Activated CD8-positive, alpha-beta T cell treated with anti-CD3 and anti-CD28 coated beads, Interleukin-2, amount 10 ng/mL, durations not matched to agents 7 days and 5 days (primary cell): ENCODE measurements around the gene UQCRHL. TPM values are rescaled to one million over a fixed set of nuclear protein-coding genes. Genes with fewer than 3 reads are reported as not detected.

ENCODE experiments used
- ATAC-seq: fragments of 150-1000 bp; cut with Tn5 transposase; one replicate; pipeline ENCODE4 v1.10.0; 2021; ENCODE audit warnings: moderate library complexity
- CTCF ChIA-PET: fragments of 350-600 bp; sonication (Branson Sonifier 250); formaldehyde crosslinking; loops from one replicate; lab custom pipeline; 2021; ENCODE audit warnings: antibody characterized with exemption; lab: Charles Lee
- POLR2A ChIA-PET: fragments of 350-600 bp; sonication (Branson Sonifier 250); formaldehyde crosslinking; loops from one replicate; lab custom pipeline; 2021; ENCODE audit warnings: antibody characterized with exemption; lab: Charles Lee
- DNase-seq: peaks from one replicate; pipeline ENCODE4 v3.0.0-alpha.2; 2020
- H3K27ac Mint-ChIP-seq: one replicate; pipeline ENCODE4 v1.8.0; 2021; ENCODE audit warnings: mild to moderate bottlenecking, mixed read lengths
- H3K27me3 Mint-ChIP-seq: one replicate; pipeline ENCODE4 v1.8.0; 2021; ENCODE audit warnings: low read depth, mixed read lengths
- H3K36me3 Mint-ChIP-seq: one replicate; pipeline ENCODE4 v1.8.0; 2021; ENCODE audit warnings: low read depth, mixed read lengths
- H3K4me1 Mint-ChIP-seq: one replicate; pipeline ENCODE4 v1.8.0; 2021; ENCODE audit warnings: low read depth, mixed read lengths
- H3K4me3 Mint-ChIP-seq: one replicate; pipeline ENCODE4 v1.8.0; 2021; ENCODE audit warnings: mild to moderate bottlenecking, mixed read lengths
- H3K9me3 Mint-ChIP-seq: one replicate; pipeline ENCODE4 v1.8.0; 2022; ENCODE audit warnings: mixed read lengths; ENCODE audit not compliant: insufficient read depth
- total RNA-seq, 2 experiments: library from RNA; stranded (reverse); gene quantifications; one replicate each; pipeline ENCODE4 v1.2.3, GENCODE V29; 2021

Gene UQCRHL
- total RNA-seq, 2 experiments from 2014 or later: 2.4 to 2.8 TPM

DNA sequence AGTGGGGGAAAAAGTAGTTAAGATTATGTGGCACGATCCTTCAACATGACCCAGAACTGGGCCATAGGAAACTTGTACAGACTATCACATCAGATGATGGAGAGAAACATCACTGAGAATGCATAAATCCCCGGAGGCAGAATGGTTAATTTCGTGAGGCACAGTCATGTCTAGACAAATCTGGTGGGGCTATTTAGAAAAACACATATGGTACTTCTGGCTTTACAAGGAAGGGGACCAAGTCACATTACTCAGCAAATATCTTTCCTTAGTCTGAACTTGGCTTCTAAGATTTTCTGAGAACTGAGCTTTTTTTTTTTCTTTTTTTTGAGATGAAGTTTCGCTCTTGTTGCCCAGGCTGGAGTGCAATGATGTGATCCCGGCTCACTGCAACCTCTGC lies 9.2 kb upstream of the UQCRHL start:
- DNase-seq (no peak), ATAC-seq (no peak)
- CTCF ChIA-PET: interaction anchor here (0.7 to 4.8 kb wide), 8 partner anchors 8 to 114 kb away, joined by 3 to 36 read pairs (median 5); no protein-coding TSS in a partner anchor
- no peaks in the 10 kb centered on the region for H3K9me3 Mint-ChIP-seq
- H3K4me1 Mint-ChIP-seq: peaks cover 13% of the 10 kb centered on the region
- H3K36me3 Mint-ChIP-seq: no peaks in the 10 kb centered on the region
- H3K27me3 Mint-ChIP-seq: no peaks in the 10 kb centered on the region
- H3K27ac Mint-ChIP-seq: peak overlapping the region; percentile 19
- POLR2A ChIA-PET: interaction anchor here (1.9 kb wide), 1 partner anchor 17 kb away, joined by 7 read pairs; no protein-coding TSS in a partner anchor
- H3K4me3 Mint-ChIP-seq: no peak overlapping the region

DNA sequence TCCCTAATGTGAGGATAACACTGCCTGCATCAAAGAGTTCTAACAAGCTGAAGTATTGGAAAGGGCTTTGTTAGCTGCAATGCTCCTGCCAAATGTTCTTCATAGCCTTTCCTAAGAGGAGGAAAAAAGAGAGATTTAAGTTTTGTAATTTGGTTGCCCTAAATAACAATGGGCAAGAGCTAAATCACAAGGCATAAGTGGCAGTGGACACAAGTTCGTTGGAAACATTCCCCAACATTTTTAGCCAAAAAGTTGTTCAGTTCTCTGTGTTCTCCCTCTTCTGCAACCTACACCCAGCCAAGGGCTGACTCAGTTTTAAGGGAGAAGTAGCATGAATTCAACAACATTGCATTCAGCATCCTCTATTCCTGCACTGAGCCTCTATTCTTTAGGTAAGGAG lies 2.6 kb upstream of the UQCRHL start:
- ChIA-PET POLR2A (no interaction called here), CTCF (no interaction called here)
- no peaks in the 10 kb centered on the region for H3K4me1 Mint-ChIP-seq
- H3K4me3 Mint-ChIP-seq: no peak overlapping the region
- ATAC-seq (no peak), DNase-seq (no peak)
- H3K36me3 Mint-ChIP-seq: no peaks in the 10 kb centered on the region
- H3K27ac Mint-ChIP-seq: no peak overlapping the region
- H3K9me3 Mint-ChIP-seq: no peaks in the 10 kb centered on the region
- H3K27me3 Mint-ChIP-seq: no peaks in the 10 kb centered on the region

DNA sequence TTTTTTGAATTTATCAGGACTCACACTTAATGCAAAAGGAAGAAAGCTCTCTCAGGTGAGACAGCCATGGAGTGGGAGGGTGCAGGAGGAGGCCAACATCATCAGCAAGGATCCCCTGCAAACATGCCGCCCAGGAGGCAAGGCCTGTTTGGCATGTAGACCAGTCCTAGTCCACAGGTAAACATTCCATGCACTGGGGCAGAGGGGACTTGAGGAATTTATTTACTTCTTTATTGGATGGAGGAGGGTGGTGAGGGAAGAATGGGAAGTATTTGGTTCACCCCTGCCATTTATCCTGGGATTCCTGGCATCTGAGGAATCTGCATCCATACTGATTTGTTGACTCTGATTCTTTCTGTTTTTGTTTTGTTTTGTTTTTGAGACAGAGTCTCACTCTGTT lies 1.5 kb upstream of the UQCRHL start:
- Mint-ChIP-seq H3K4me1 (no peaks in the 10 kb centered on the region), H3K27ac (no peak overlapping the region), H3K4me3 (no peak overlapping the region), H3K36me3 (no peaks in the 10 kb centered on the region), H3K27me3 (peaks cover 2% of the 10 kb centered on the region), H3K9me3 (no peaks in the 10 kb centered on the region)
- CTCF ChIA-PET: interaction anchor here (1.9 kb wide), 1 partner anchor 17 kb away, joined by 7 read pairs; no protein-coding TSS in a partner anchor
- POLR2A ChIA-PET: no interaction called here
- ATAC-seq (no peak), DNase-seq (no peak)

DNA sequence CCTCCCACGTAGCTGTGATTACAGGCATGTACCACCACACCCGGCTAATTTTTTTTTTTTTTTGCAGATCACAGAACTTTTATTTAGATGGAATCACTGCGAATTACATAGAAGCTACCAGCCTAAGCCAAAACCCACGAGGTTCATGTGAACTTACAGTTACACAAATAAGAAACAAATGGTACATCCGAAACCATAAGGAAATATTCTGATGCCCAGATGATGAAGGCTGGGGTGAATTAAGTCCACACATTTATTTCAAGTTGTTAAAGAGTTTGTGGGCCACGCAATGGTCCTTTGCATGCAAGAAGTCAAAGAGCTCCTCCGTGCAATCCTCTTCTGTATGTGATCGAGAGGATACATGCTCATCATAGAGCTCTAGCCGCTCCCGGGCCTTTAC lies 328 bp downstream of the UQCRHL start:
- CTCF ChIA-PET: interaction anchor here (1.4 kb wide), 1 partner anchor 8 kb away, joined by 6 read pairs; no protein-coding TSS in a partner anchor
- ATAC-seq (no peak), DNase-seq (no peak)
- POLR2A ChIA-PET: no interaction called here
- no peak overlapping the region for H3K27ac Mint-ChIP-seq
- no peak overlapping the region for H3K4me3 Mint-ChIP-seq
- no peaks in the 10 kb centered on the region for H3K36me3 Mint-ChIP-seq
- H3K4me1 Mint-ChIP-seq: no peaks in the 10 kb centered on the region
- H3K27me3 Mint-ChIP-seq: peaks cover 3% of the 10 kb centered on the region
- H3K9me3 Mint-ChIP-seq: no peaks in the 10 kb centered on the region

DNA sequence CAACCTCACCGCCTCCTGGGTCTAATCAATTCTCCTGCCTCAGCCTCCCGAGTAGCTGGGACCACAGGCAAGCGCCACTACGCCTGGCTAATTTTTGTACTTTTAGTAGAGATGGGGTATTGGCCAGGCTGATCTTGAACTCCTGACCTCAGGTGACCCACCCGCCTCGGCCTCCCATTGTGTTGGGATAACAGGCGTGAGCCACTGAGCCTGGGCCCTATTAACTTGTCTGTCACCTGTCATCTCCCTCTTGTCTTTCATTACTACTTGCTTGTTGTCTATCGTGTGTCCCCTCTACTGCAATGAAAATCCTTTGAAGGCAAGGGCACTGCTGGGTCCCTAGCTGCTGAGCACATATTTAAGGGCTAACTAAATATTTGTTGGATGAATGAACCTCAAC lies 3.4 kb downstream of the UQCRHL start:
- CTCF ChIA-PET: interaction anchor here (0.8 to 3.8 kb wide), 13 partner anchors 9 to 250 kb away, joined by 3 to 20 read pairs (median 4); partner anchors contain the start of gene SRARP

DNA sequence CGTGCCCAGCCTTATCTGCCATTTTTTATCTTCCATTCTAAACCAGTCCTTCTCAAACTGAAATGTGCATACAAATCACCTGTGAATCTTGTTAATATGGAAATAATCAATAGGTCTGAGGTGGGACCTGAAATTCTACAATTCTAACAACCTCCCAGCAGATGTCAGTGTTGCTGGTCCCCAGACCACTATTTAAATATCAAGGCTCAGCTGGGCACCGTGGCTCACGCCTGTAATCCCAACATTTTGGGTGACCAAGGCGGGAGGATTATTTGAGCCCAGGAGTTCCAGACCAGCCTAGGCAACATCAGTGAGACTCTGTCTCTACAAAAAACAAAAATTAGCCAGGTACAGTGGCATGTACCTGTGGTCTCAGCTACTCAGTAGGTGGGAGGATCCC lies 4.1 kb downstream of the UQCRHL start:
- H3K36me3 Mint-ChIP-seq: no peaks in the 10 kb centered on the region
- POLR2A ChIA-PET: no interaction called here

More for the DNA sequence above, 3.4 kb downstream of the UQCRHL start:
- DNase-seq: no peak
- peaks cover 10% of the 10 kb centered on the region for H3K27me3 Mint-ChIP-seq
- no peak overlapping the region for H3K27ac Mint-ChIP-seq
- no peaks in the 10 kb centered on the region for H3K36me3 Mint-ChIP-seq
- no peak for ATAC-seq
- no peak overlapping the region for H3K4me3 Mint-ChIP-seq
- no peaks in the 10 kb centered on the region for H3K9me3 Mint-ChIP-seq
- POLR2A ChIA-PET: no interaction called here
- no peaks in the 10 kb centered on the region for H3K4me1 Mint-ChIP-seq

DNA sequence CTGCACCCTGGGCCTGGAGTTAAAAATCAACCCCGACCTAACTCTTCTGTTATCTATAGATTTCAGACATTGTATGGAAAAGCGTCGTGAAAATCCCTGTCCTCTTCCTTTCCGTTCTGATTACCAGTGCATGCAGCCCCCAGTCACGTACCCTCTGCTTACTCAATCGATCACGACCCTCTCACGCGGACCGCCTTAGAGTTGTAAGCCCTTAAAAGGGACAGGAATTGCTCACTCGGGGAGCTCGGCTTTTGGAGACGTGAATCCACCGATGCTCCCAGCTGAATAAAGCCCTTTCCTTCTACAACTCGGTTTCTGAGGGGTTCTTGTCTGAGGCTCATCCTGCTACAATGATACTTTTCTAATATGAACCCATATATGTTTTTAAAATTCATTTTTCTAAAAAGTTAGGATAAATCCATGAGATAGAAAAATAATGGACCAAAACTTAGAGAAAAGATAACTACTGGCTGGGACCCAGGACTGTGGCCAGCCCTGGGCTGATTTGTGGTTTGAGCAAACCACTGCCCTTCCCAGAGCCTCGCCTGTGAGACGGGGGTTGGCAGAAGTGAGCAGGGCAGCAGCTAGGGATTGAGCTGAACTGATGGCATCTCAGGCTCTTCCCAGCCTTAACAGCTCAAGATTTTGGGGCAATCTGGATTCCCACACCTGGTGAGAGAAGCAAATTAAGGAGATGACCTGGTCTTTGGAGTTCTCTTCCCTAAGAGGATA lies 5.0 kb downstream of the UQCRHL start:
- POLR2A ChIA-PET: no interaction called here

More for the DNA sequence above, 4.1 kb downstream of the UQCRHL start:
- peaks cover 10% of the 10 kb centered on the region for H3K27me3 Mint-ChIP-seq
- ATAC-seq (no peak), DNase-seq (peak; percentile 34)
- H3K9me3 Mint-ChIP-seq: no peaks in the 10 kb centered on the region
- no peaks in the 10 kb centered on the region for H3K4me1 Mint-ChIP-seq
- CTCF ChIA-PET: interaction anchor here (0.8 to 3.8 kb wide), 13 partner anchors 9 to 251 kb away, joined by 3 to 20 read pairs (median 4); partner anchors contain the start of gene SRARP
- no peak overlapping the region for H3K27ac Mint-ChIP-seq
- H3K4me3 Mint-ChIP-seq: no peak overlapping the region

DNA sequence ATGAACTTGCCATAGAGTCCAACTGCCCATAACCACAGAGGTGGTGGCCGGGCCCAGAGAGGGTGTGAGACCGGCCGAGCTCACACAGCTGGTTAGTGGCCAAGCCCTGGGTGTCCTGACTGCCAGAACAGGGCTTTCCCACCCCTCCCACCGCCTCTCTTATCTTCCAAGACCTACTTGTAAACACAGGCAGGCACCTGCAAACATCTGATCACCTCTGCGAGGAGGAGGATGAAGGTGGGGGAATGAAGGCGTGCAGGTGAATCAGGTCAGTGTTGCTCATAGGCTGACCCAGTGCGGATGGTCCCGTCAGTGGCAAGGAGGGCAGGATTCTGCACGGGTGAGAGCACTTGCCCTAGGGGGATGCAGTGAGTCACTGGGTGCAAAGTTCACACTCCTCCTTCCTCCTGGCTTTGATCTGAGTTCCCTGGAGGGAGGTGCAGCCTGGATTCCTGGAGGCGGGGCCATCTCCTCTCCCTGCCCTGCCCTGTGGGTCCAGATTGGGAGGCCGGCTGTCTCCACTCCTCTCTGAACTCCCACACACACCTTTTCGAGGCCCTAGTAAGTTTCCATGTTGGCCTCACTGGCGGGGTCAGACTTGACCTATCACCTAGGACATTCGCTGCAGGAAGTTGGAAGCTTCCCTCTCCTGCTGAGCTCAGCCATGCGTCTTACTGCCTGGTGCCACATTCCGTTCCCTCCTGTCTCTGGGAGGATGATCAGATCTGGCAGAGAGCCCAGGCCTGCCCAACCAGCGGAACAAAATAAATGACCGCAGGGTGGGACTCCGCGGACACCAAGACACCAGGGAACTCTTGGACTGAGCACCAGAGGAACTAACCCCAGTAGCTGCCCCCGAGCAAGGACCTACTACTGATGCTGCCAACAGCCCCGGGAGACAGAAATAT lies 7.3 kb downstream of the UQCRHL start:
- DNase-seq (no peak), ATAC-seq (no peak)
- H3K4me1 Mint-ChIP-seq: no peaks in the 10 kb centered on the region
- no peaks in the 10 kb centered on the region for H3K9me3 Mint-ChIP-seq
- ChIA-PET CTCF (interaction anchor here (3.8 kb wide), 1 partner anchor 8 kb away, joined by 20 read pairs; no protein-coding TSS in a partner anchor), POLR2A (no interaction called here)
- no peaks in the 10 kb centered on the region for H3K36me3 Mint-ChIP-seq
- no peak overlapping the region for H3K27ac Mint-ChIP-seq
- H3K4me3 Mint-ChIP-seq: no peak overlapping the region
- peaks cover 10% of the 10 kb centered on the region for H3K27me3 Mint-ChIP-seq

More for the DNA sequence above, 5.0 kb downstream of the UQCRHL start:
- H3K27ac Mint-ChIP-seq: no peak overlapping the region
- H3K9me3 Mint-ChIP-seq: no peaks in the 10 kb centered on the region
- peaks cover 10% of the 10 kb centered on the region for H3K27me3 Mint-ChIP-seq
- CTCF ChIA-PET: interaction anchor here (1.5 to 3.8 kb wide), 3 partner anchors 11 to 207 kb away, joined by 4 to 20 read pairs (median 8); no protein-coding TSS in a partner anchor
- ATAC-seq: no peak
- H3K36me3 Mint-ChIP-seq: no peaks in the 10 kb centered on the region
- DNase-seq: no peak
- H3K4me3 Mint-ChIP-seq: no peak overlapping the region
- H3K4me1 Mint-ChIP-seq: no peaks in the 10 kb centered on the region

DNA sequence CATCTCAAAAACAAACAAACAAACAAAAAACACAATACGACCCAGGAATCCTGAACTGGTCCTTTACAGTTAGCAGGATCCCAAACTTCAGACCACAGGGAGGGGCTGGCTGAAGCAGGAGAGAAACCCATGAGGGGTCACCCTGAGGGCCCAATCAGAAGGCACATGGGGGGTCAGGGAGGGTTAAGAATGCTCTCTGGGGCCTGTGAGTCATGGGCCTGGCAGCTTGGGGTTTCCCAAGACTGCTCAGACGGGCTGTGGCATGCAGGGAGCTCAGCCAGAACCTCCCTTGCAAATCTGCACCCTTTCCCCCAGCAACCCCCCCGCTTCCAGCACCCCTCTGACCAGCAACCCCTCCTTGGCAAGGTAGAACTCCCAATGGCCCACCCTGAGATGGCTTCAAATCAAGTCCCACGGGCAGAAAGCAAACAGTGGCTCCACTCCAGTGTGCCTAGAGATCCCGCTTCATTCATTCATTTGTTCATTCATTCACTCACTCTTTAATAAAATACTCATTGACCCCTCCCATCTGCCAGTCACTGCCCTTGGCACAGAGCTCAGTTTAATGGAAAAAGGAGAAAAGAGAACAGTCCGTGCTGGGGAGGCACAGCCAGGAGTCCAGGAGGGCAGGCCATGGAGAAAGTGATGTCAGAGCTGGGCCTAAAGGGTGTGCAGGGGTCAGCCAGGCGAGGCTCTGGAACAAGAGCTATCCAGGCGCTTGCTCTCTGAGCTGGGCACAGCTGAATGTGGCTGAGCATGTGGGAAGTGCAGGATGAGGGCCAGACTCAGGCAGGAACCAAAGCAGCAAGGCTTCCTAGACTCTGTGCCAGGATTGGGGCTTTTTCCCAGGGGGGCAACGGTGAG lies 8.2 kb downstream of the UQCRHL start:
- no peak for DNase-seq
- CTCF ChIA-PET: no interaction called here
- Mint-ChIP-seq H3K27me3 (peaks cover 10% of the 10 kb centered on the region), H3K9me3 (no peaks in the 10 kb centered on the region), H3K4me3 (no peak overlapping the region), H3K27ac (no peak overlapping the region), H3K4me1 (no peaks in the 10 kb centered on the region), H3K36me3 (no peaks in the 10 kb centered on the region)
- no peak for ATAC-seq
- POLR2A ChIA-PET: no interaction called here

DNA sequence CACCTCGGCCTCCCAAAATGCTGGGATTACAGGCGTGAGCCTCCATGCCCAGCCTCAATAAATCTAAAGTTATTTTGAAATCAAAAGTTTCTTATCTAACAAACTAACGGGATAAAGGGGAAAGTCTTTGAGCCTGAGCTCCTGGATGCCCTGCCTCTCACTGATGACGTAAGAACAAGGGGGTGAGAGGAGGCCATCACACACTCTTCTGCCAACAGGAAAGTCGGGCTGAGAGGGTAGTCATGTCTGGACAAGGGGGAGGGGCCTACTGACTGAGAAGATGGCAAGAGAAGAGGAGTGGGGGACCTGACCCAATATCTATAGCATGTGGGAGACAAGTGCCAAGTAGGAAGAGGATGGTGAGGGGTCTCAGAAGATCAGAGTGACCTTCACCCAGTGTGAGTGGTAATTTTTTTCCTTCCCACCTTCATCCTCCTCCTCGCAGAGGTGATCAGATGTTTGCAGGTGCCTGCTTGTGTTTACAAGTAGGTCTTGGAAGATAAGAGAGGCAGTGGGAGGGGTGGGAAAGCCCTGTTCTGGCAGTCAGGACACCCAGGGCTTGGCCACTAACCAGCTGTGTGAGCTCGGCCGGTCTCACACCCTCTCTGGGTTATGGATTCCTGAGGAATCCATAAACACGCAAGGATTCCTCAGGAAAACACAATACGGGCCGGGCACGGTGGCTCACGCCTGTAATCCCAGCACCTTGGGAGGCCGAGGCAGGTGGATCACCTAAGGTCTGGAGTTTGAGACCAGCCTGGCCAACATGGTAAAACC lies 9.6 kb downstream of the UQCRHL start:
- ChIA-PET CTCF (interaction anchor here (4.1 kb wide), 1 partner anchor 18 kb away, joined by 16 read pairs; no protein-coding TSS in a partner anchor), POLR2A (no interaction called here)
- no peak overlapping the region for H3K27ac Mint-ChIP-seq
- ATAC-seq (no peak), DNase-seq (no peak)
- H3K36me3 Mint-ChIP-seq: no peaks in the 10 kb centered on the region
- H3K27me3 Mint-ChIP-seq: peaks cover 8% of the 10 kb centered on the region
- H3K4me3 Mint-ChIP-seq: no peak overlapping the region
- H3K4me1 Mint-ChIP-seq: no peaks in the 10 kb centered on the region
- H3K9me3 Mint-ChIP-seq: no peaks in the 10 kb centered on the region
